GM12878 (cell line): ENCODE data around the gene PCCA. TPM values are rescaled to one million over a fixed set of nuclear protein-coding genes. Genes with fewer than 3 reads are reported as not detected.
A peak's percentile ranks its signal among the peaks of the same experiment; 100 is the strongest.

ENCODE experiments used
- ATF2 ChIP-seq: IDR thresholded peaks from 2 replicates; pipeline ENCODE4 v1.6.1; 2012; ENCODE audit warnings: low read length, inconsistent platforms
- CREB1 ChIP-seq: IDR thresholded peaks from 2 replicates; pipeline ENCODE4 v1.6.1; 2012; ENCODE audit warnings: low read depth, mild to moderate bottlenecking, inconsistent platforms
- CREM ChIP-seq: IDR thresholded peaks from 2 replicates; pipeline ENCODE4 v1.6.1; 2014; ENCODE audit warnings: antibody characterized with exemption, low read depth
- ETV6 ChIP-seq, 2 experiments: fragments of 450-650 bp in 1 of 2; IDR thresholded peaks in 1 of 2; conservative IDR thresholded peaks in 1 of 2; 2 replicates each; pipeline ENCODE4 v1.6.1; 2014; ENCODE audit warnings: antibody characterized with exemption in 1 of 2, borderline replicate concordance in 1 of 2, low read depth in 1 of 2, mild to moderate bottlenecking in 1 of 2, moderate library complexity in 1 of 2
- FOS ChIP-seq: IDR thresholded peaks from 3 replicates; pipeline ENCODE4 v1.6.1; 2011; ENCODE audit warnings: borderline replicate concordance; ENCODE audit not compliant: insufficient read length; ENCODE audit errors: extremely low read depth
- IKZF1 ChIP-seq: fragments of 450-650 bp; conservative IDR thresholded peaks from 2 replicates; pipeline ENCODE4 v1.6.1; 2017; ENCODE audit warnings: antibody characterized with exemption, mild to moderate bottlenecking
- IKZF2 ChIP-seq, 2 experiments: fragments of 450-650 bp; IDR thresholded peaks; 2 replicates each; pipeline ENCODE4 v1.6.1; 2017; ENCODE audit warnings: mild to moderate bottlenecking in 2 of 2, moderate library complexity in 2 of 2
- IRF5 ChIP-seq: fragments of 450-650 bp; IDR thresholded peaks from 2 replicates; pipeline ENCODE4 v1.6.1; 2017; ENCODE audit warnings: borderline replicate concordance
- MLLT1 ChIP-seq: fragments of 450-650 bp; IDR thresholded peaks from 2 replicates; pipeline ENCODE4 v1.6.1; 2016; ENCODE audit warnings: mild to moderate bottlenecking
- MTA2 ChIP-seq: fragments of 450-650 bp; IDR thresholded peaks from 2 replicates; pipeline ENCODE4 v1.6.1; 2016; ENCODE audit warnings: low read depth, mild to moderate bottlenecking, moderate library complexity
- NFYB ChIP-seq: IDR thresholded peaks from 2 replicates; pipeline ENCODE4 v1.6.1; 2011; ENCODE audit warnings: low read depth, mild to moderate bottlenecking, low read length, improper control_type of control experiment, moderate library complexity; ENCODE audit not compliant: insufficient read depth
- NKRF ChIP-seq: fragments of 450-650 bp; conservative IDR thresholded peaks from 2 replicates; pipeline ENCODE4 v1.6.1; 2017; ENCODE audit warnings: mild to moderate bottlenecking, moderate library complexity
- PML ChIP-seq: IDR thresholded peaks from 2 replicates; pipeline ENCODE4 v1.6.1; 2012; ENCODE audit warnings: low read length, inconsistent platforms
- RBBP5 ChIP-seq: fragments of 200-600 bp; sonication (generic); conservative IDR thresholded peaks from 2 replicates; pipeline ENCODE4 v1.6.1; 2016
- RFX5 ChIP-seq: IDR thresholded peaks from 2 replicates; pipeline ENCODE4 v1.6.1; 2011; ENCODE audit warnings: low read depth, low read length, improper control_type of control experiment
- RUNX3 ChIP-seq: IDR thresholded peaks from 2 replicates; pipeline ENCODE4 v1.6.1; 2012; ENCODE audit warnings: low read length, inconsistent platforms
- SMARCA5 ChIP-seq: fragments of 450-650 bp; IDR thresholded peaks from 2 replicates; pipeline ENCODE4 v1.6.1; 2017; ENCODE audit warnings: mild to moderate bottlenecking
- SMC3 ChIP-seq: IDR thresholded peaks from 2 replicates; pipeline ENCODE4 v1.6.1; 2011; ENCODE audit warnings: low read length, improper control_type of control experiment, borderline replicate concordance
- SREBF1 ChIP-seq: IDR thresholded peaks from 2 replicates; pipeline ENCODE4 v1.6.1; 2012; ENCODE audit warnings: mild to moderate bottlenecking, low read length
- SRF ChIP-seq, 2 experiments: IDR thresholded peaks; 2 replicates each; pipeline ENCODE4 v1.6.1; 2011; ENCODE audit warnings: low read depth in 2 of 2, low read length in 2 of 2, mild to moderate bottlenecking in 1 of 2, moderate library complexity in 1 of 2
- STAT1 ChIP-seq: fragments of 450-650 bp; conservative IDR thresholded peaks from 2 replicates; pipeline ENCODE4 v1.6.1; 2014; ENCODE audit warnings: antibody characterized with exemption, mild to moderate bottlenecking
- STAT3 ChIP-seq: IDR thresholded peaks from 2 replicates; pipeline ENCODE4 v1.6.1; 2011; ENCODE audit warnings: low read depth, low read length, improper control_type of control experiment
- TCF12 ChIP-seq: IDR thresholded peaks from 2 replicates; pipeline ENCODE4 v1.6.1; 2011; ENCODE audit warnings: low read depth, mild to moderate bottlenecking, low read length
- YY1 ChIP-seq: IDR thresholded peaks from 2 replicates; pipeline ENCODE4 v1.6.1; 2011; ENCODE audit warnings: low read depth, mild to moderate bottlenecking, low read length
- ZNF274 ChIP-seq: IDR thresholded peaks from one replicate; pipeline ENCODE4 v1.8.0; 2011; ENCODE audit not compliant: insufficient read length, insufficient read depth
- ZZZ3 ChIP-seq: IDR thresholded peaks from 2 replicates; pipeline ENCODE4 v1.6.1; 2011; ENCODE audit warnings: low read depth; ENCODE audit not compliant: control insufficient read depth, insufficient read length
- polyA plus RNA-seq, 11 experiments: library from polyadenylated mRNA; depleted of rRNA in 4 of 11; unstranded in 6 of 11; stranded (reverse) in 5 of 11; fragments of >200 nt; fragmentation: Nextera tagmentation in 4 of 11; fragmentation: Illumina TruSeq in 1 of 11; extraction: Ambion mirVana in 4 of 11; extraction: Trizol in 1 of 11; gene quantifications; 1 replicate in 1 of 11; 2 replicates in 10 of 11; pipeline versions ENCODE4 v1.2.1 to v1.2.3, GENCODE V29; 2011 to 2016; ENCODE audit warnings: inconsistent platforms in 2 of 11, missing spikeins in 2 of 11, low read depth in 1 of 11
- total RNA-seq, 4 experiments: library from RNA; depleted of rRNA in 3 of 4; stranded (reverse); fragments of >200 nt in 3 of 4; fragmentation: Illumina TruSeq in 1 of 4; extraction: Trizol in 1 of 4; gene quantifications; 2 replicates each; pipeline versions ENCODE4 v1.2.1 to v1.2.3, GENCODE V29; 2013 to 2021

Gene PCCA
- total and polyA plus RNA-seq, 10 of the 15 experiments (the other 5 are each of a cell fraction or from before 2014, with no cell fraction given) = 5.9 to 18.2 (median 12.4) TPM

- TF ChIP-seq FOS (no peak), MLLT1 (no peak), NFYB (peak; percentile 53; the same call in 1 of the 2 replicates), TCF12 (0 out of 2 replicates have a peak, but pooled peaks have one; percentile 23), STAT3 (no peak), RUNX3 (peak; percentile 74), ZZZ3 (no peak), SMARCA5 (no peak), SREBF1 (no peak), IKZF1 (peak; percentile 78), MTA2 (no peak), IRF5 (no peak), RFX5 (peak; percentile 33; the same call in 1 of the 2 replicates), CREB1 (peak; percentile 49; the same call in 1 of the 2 replicates), ATF2 (no peak), RBBP5 (no peak), PML (no peak), SMC3 (no peak), YY1 (peak; percentile 94), IKZF2 (IDR thresholded peaks at IDR 0.05) (peak in 1 of 2 experiments; percentile 8; a peak in 1 of 4 replicates), STAT1 (no peak), SRF (IDR thresholded peaks at IDR 0.05; ENCODE audit: low read depth in 2 of 2, low read length in 2 of 2) (0 out of 4 replicates have a peak, but pooled peaks of 1 of the 2 experiments have one; percentile 4), NKRF (peak; percentile 66), CREM (peak; percentile 59), ZNF274 (no peak), ETV6 (conservative IDR thresholded peaks at IDR 0.05 in 1 of 2, IDR thresholded peaks at IDR 0.05 in 1 of 2; ENCODE audit: borderline replicate concordance in 1 of 2, low read depth in 1 of 2) (no peak)
Measured at GRCh38 chr13:100088644-100089464, at the start of gene PCCA (continued).
